ENCODE data around the gene TFF3. TPM values are rescaled to one million over a fixed set of nuclear protein-coding genes. Genes with fewer than 3 reads are reported as not detected.

The TFF3 gene
- polyA plus RNA-seq, 2 donors, result 2.3 to 8.6 TPM

GRCh38 chr21:42321845-42322244 is 6.6 kb upstream of the TFF3 start:
- no peaks in the 10 kb centered on the region for H3K9me3 ChIP-seq (ENCODE audit: control insufficient read depth in 2 of 2, insufficient read depth in 1 of 2, low read depth in 1 of 2, low read length in 1 of 2)
- H3K4me1 ChIP-seq (ENCODE audit: control insufficient read depth in 2 of 2, insufficient read depth in 2 of 2, low read length in 1 of 2), result peaks cover 0 to 2% of the 10 kb centered on the region in 2 donors
- no peaks in the 10 kb centered on the region for H3K36me3 ChIP-seq (ENCODE audit: control insufficient read depth in 2 of 2, insufficient read depth in 2 of 2, low read length in 1 of 2)
- no peak overlapping the region for H3K4me3 ChIP-seq (ENCODE audit: low read depth in 1 of 2, low read length in 2 of 2)
- WGBS, 2 donors, result 85 to 86% methylated on average over 4 of the region's 4 CpGs
- H3K27ac ChIP-seq (ENCODE audit: low read depth in 2 of 2, low read length in 1 of 2), result no peak overlapping the region
- H3K27me3 ChIP-seq (ENCODE audit: control insufficient read depth in 1 of 2, insufficient read depth in 2 of 2, low read length in 2 of 2), result no peaks in the 10 kb centered on the region

GRCh38 chr21:42321231-42321630 is 6.0 kb upstream of the TFF3 start:
- H3K9me3 ChIP-seq (ENCODE audit: control insufficient read depth in 2 of 2, insufficient read depth in 1 of 2, low read depth in 1 of 2, low read length in 1 of 2), result no peaks in the 10 kb centered on the region
- H3K4me3 ChIP-seq (ENCODE audit: low read depth in 1 of 2, low read length in 2 of 2), result no peak overlapping the region
- no peaks in the 10 kb centered on the region for H3K27me3 ChIP-seq (ENCODE audit: control insufficient read depth in 1 of 2, insufficient read depth in 2 of 2, low read length in 2 of 2)
- WGBS, 2 donors, result 86 to 92% methylated on average over 10 of the region's 10 CpGs
- peaks cover 0 to 2% of the 10 kb centered on the region in 2 donors for H3K4me1 ChIP-seq (ENCODE audit: control insufficient read depth in 2 of 2, insufficient read depth in 2 of 2, low read length in 1 of 2)
- H3K27ac ChIP-seq (ENCODE audit: low read depth in 2 of 2, low read length in 1 of 2), result no peak overlapping the region
- no peaks in the 10 kb centered on the region for H3K36me3 ChIP-seq (ENCODE audit: control insufficient read depth in 2 of 2, insufficient read depth in 2 of 2, low read length in 1 of 2)

DNA sequence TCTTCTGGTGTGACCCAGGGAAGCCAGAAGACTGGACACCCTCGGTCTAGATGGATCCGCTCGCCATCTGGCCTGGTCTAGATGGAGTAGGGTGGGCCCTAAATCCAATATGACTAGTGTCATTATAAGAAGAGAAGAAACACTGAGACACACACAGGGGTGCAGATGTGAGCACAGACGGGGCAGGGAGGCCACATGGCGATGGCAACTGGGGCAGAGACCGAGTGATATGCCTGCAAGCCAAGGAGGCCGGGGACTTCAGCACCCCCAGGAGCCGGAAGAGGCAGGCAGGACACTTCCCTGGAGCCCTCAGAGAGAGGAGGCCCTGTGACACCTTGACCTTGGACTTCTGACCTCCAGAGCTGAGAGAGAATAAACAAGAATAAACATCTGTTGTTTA is 5.6 kb upstream of the TFF3 start:
- H3K27ac ChIP-seq (ENCODE audit: low read depth in 2 of 2, low read length in 1 of 2), result no peak overlapping the region
- H3K9me3 ChIP-seq (ENCODE audit: control insufficient read depth in 2 of 2, insufficient read depth in 1 of 2, low read depth in 1 of 2, low read length in 1 of 2), result no peaks in the 10 kb centered on the region
- no peaks in the 10 kb centered on the region for H3K27me3 ChIP-seq (ENCODE audit: control insufficient read depth in 1 of 2, insufficient read depth in 2 of 2, low read length in 2 of 2)
- 92 to 93% methylated on average over 8 of the region's 8 CpGs for WGBS, 2 donors
- H3K4me3 ChIP-seq (ENCODE audit: low read depth in 1 of 2, low read length in 2 of 2), result no peak overlapping the region
- no peaks in the 10 kb centered on the region for H3K36me3 ChIP-seq (ENCODE audit: control insufficient read depth in 2 of 2, insufficient read depth in 2 of 2, low read length in 1 of 2)
- peaks cover 0 to 2% of the 10 kb centered on the region in 2 donors for H3K4me1 ChIP-seq (ENCODE audit: control insufficient read depth in 2 of 2, insufficient read depth in 2 of 2, low read length in 1 of 2)

- no peaks in the 10 kb centered on the region for H3K9me3 ChIP-seq (ENCODE audit: control insufficient read depth in 2 of 2, insufficient read depth in 1 of 2, low read depth in 1 of 2, low read length in 1 of 2)
- no peak overlapping the region for H3K27ac ChIP-seq (ENCODE audit: low read depth in 2 of 2, low read length in 1 of 2)
- no peak overlapping the region for H3K4me3 ChIP-seq (ENCODE audit: low read depth in 1 of 2, low read length in 2 of 2)
- peaks cover 0 to 2% of the 10 kb centered on the region in 2 donors for H3K4me1 ChIP-seq (ENCODE audit: control insufficient read depth in 2 of 2, insufficient read depth in 2 of 2, low read length in 1 of 2)
- 69 to 74% methylated on average over 15 to 17 of the region's 17 CpGs for WGBS, 2 donors
- H3K27me3 ChIP-seq (ENCODE audit: control insufficient read depth in 1 of 2, insufficient read depth in 2 of 2, low read length in 2 of 2), result no peaks in the 10 kb centered on the region
- no peaks in the 10 kb centered on the region for H3K36me3 ChIP-seq (ENCODE audit: control insufficient read depth in 2 of 2, insufficient read depth in 2 of 2, low read length in 1 of 2)
Observed at GRCh38 chr21:42319851-42320572, 4.8 kb upstream of the TFF3 start.

GRCh38 chr21:42319376-42319775 is 4.2 kb upstream of the TFF3 start:
- Histone ChIP-seq H3K4me3 (ENCODE audit: low read depth in 1 of 2, low read length in 2 of 2) (no peak overlapping the region), H3K36me3 (ENCODE audit: control insufficient read depth in 2 of 2, insufficient read depth in 2 of 2, low read length in 1 of 2) (no peaks in the 10 kb centered on the region), H3K9me3 (ENCODE audit: control insufficient read depth in 2 of 2, insufficient read depth in 1 of 2, low read depth in 1 of 2, low read length in 1 of 2) (no peaks in the 10 kb centered on the region), H3K4me1 (ENCODE audit: control insufficient read depth in 2 of 2, insufficient read depth in 2 of 2, low read length in 1 of 2) (peaks cover 0 to 2% of the 10 kb centered on the region in 2 donors), H3K27ac (ENCODE audit: low read depth in 2 of 2, low read length in 1 of 2) (no peak overlapping the region), H3K27me3 (ENCODE audit: control insufficient read depth in 1 of 2, insufficient read depth in 2 of 2, low read length in 2 of 2) (no peaks in the 10 kb centered on the region)
- WGBS, 2 donors, result 61 to 66% methylated on average over 9 to 10 of the region's 10 CpGs

DNA sequence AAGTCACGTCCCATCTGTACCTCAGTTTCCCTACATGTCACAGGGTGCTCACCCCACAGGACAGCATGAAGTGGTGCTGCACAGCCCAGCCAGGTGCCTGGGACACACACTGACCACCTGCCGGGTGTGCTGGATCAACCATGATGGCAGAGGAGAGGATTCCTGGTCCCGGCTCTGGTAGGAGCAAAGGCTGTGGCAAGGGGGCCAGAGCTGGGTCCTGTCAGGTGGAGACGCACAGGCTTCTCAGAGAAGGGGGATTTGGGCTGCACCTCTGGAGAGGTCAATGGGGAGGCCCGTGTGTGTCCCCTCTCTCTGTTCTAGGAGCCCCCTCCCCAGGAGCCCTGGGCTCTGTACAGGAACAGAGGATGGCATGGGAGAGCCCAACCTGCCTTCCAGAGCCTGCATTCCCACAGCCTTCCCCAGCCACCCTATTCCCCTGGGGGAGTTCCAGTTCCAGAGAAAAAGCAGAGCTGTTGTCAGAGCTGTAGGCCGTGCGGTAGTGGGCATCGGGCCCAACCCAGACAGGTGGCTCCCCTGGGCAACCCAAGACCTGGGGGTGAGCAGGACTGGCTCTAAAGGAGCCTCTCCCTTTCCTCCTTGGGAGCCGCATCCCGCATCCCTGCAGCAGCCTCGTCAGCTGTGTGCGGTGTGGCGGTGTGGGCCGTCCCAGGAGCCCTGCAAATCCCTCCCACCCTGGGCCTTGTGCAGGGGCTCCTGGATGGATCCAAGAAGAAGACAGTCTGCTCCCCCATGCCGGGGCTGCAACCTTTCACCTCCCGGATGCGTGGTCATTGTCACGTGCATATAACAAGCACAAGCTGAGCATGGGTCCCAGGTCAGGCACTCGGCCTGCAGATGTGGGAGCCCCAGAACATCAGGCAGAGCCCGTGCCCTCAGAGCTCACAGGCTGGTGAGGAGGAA is 2.9 kb upstream of the TFF3 start:
- Histone ChIP-seq H3K4me3 (ENCODE audit: low read depth in 1 of 2, low read length in 2 of 2) (no peak overlapping the region), H3K9me3 (ENCODE audit: control insufficient read depth in 2 of 2, insufficient read depth in 1 of 2, low read depth in 1 of 2, low read length in 1 of 2) (no peaks in the 10 kb centered on the region), H3K4me1 (ENCODE audit: control insufficient read depth in 2 of 2, insufficient read depth in 2 of 2, low read length in 1 of 2) (peaks cover 0 to 2% of the 10 kb centered on the region in 2 donors), H3K36me3 (ENCODE audit: control insufficient read depth in 2 of 2, insufficient read depth in 2 of 2, low read length in 1 of 2) (no peaks in the 10 kb centered on the region), H3K27me3 (ENCODE audit: control insufficient read depth in 1 of 2, insufficient read depth in 2 of 2, low read length in 2 of 2) (no peaks in the 10 kb centered on the region), H3K27ac (ENCODE audit: low read depth in 2 of 2, low read length in 1 of 2) (no peak overlapping the region)
- 84 to 91% methylated on average over 20 of the region's 20 CpGs for WGBS, 2 donors

GRCh38 chr21:42317341-42317741 is 2.1 kb upstream of the TFF3 start:
- H3K27me3 ChIP-seq (ENCODE audit: control insufficient read depth in 1 of 2, insufficient read depth in 2 of 2, low read length in 2 of 2), result no peaks in the 10 kb centered on the region
- H3K4me3 ChIP-seq (ENCODE audit: low read depth in 1 of 2, low read length in 2 of 2), result no peak overlapping the region
- peaks cover 0 to 2% of the 10 kb centered on the region in 2 donors for H3K4me1 ChIP-seq (ENCODE audit: control insufficient read depth in 2 of 2, insufficient read depth in 2 of 2, low read length in 1 of 2)
- no peak overlapping the region for H3K27ac ChIP-seq (ENCODE audit: low read depth in 2 of 2, low read length in 1 of 2)
- WGBS, 2 donors, result 76 to 77% methylated on average over 8 of the region's 8 CpGs
- no peaks in the 10 kb centered on the region for H3K9me3 ChIP-seq (ENCODE audit: control insufficient read depth in 2 of 2, insufficient read depth in 1 of 2, low read depth in 1 of 2, low read length in 1 of 2)
- H3K36me3 ChIP-seq (ENCODE audit: control insufficient read depth in 2 of 2, insufficient read depth in 2 of 2, low read length in 1 of 2), result no peaks in the 10 kb centered on the region

- H3K27me3 ChIP-seq (ENCODE audit: control insufficient read depth in 1 of 2, insufficient read depth in 2 of 2, low read length in 2 of 2), result no peaks in the 10 kb centered on the region
- WGBS, 2 donors, result 84 to 90% methylated on average over 16 of the region's 16 CpGs
- H3K9me3 ChIP-seq (ENCODE audit: control insufficient read depth in 2 of 2, insufficient read depth in 1 of 2, low read depth in 1 of 2, low read length in 1 of 2), result no peaks in the 10 kb centered on the region
- no peak overlapping the region for H3K4me3 ChIP-seq (ENCODE audit: low read depth in 1 of 2, low read length in 2 of 2)
- H3K4me1 ChIP-seq (ENCODE audit: control insufficient read depth in 2 of 2, insufficient read depth in 2 of 2, low read length in 1 of 2), result peaks cover 0 to 1% of the 10 kb centered on the region in 2 donors
- no peaks in the 10 kb centered on the region for H3K36me3 ChIP-seq (ENCODE audit: control insufficient read depth in 2 of 2, insufficient read depth in 2 of 2, low read length in 1 of 2)
- H3K27ac ChIP-seq (ENCODE audit: low read depth in 2 of 2, low read length in 1 of 2), result no peak overlapping the region
Observed at GRCh38 chr21:42316891-42317290, 1.7 kb upstream of the TFF3 start.

- WGBS, 2 donors, result 70% methylated on average over 6 of the region's 6 CpGs
- no peak overlapping the region for H3K27ac ChIP-seq (ENCODE audit: low read depth in 2 of 2, low read length in 1 of 2)
- no peaks in the 10 kb centered on the region for H3K9me3 ChIP-seq (ENCODE audit: control insufficient read depth in 2 of 2, insufficient read depth in 1 of 2, low read depth in 1 of 2, low read length in 1 of 2)
- no peaks in the 10 kb centered on the region for H3K27me3 ChIP-seq (ENCODE audit: control insufficient read depth in 1 of 2, insufficient read depth in 2 of 2, low read length in 2 of 2)
- no peak overlapping the region for H3K4me3 ChIP-seq (ENCODE audit: low read depth in 1 of 2, low read length in 2 of 2)
- H3K4me1 ChIP-seq (ENCODE audit: control insufficient read depth in 2 of 2, insufficient read depth in 2 of 2, low read length in 1 of 2), result no peaks in the 10 kb centered on the region
- H3K36me3 ChIP-seq (ENCODE audit: control insufficient read depth in 2 of 2, insufficient read depth in 2 of 2, low read length in 1 of 2), result no peaks in the 10 kb centered on the region
Observed at GRCh38 chr21:42314616-42315295, 453 bp downstream of the TFF3 start.

All from esophagus (tissue), 2 donors.